GM19043 (cell line): ENCODE measurements around the gene UGT1A7.
"Not testable (repeated sequence)": the region's sequence is repeated elsewhere in the genome, so short reads cannot be mapped to it uniquely, and the experiment has no call there.

Experiments used
- ATAC-seq: cut with Tn5 transposase; IDR thresholded peaks from one replicate; pipeline ENCODE4 v1.9.1; 2021; ENCODE audit warnings: low read depth; ENCODE audit not compliant: unreplicated experiment

The UGT1A7 gene

GRCh38 chr2:233679196-233679595 lies 2.5 kb upstream of the UGT1A7 start:
- ATAC-seq, result no peak

GRCh38 chr2:233680361-233681045 lies 1.2 kb upstream of the UGT1A7 start:
- no peak for ATAC-seq

- ATAC-seq, result no peak
These were observed 2.9 kb downstream of the UGT1A7 start for GRCh38 chr2:233684640-233685039.

GRCh38 chr2:233686928-233687327 lies 5.2 kb downstream of the UGT1A7 start:
- ATAC-seq, result no peak

- ATAC-seq, result no peak
These were observed 6.6 kb downstream of the UGT1A7 start for GRCh38 chr2:233688341-233688740.

- no peak for ATAC-seq
These were observed 7.3 kb downstream of the UGT1A7 start for GRCh38 chr2:233689031-233689430.

GRCh38 chr2:233689501-233689900 lies 7.8 kb downstream of the UGT1A7 start:
- no peak for ATAC-seq

- no peak for ATAC-seq
These were observed 8.7 kb downstream of the UGT1A7 start for GRCh38 chr2:233690444-233690843.

GRCh38 chr2:233691443-233692433 lies 10.0 kb downstream of the UGT1A7 start:
- ATAC-seq, result no peak

- no peak for ATAC-seq
These were observed 10.9 kb downstream of the UGT1A7 start, which contains the start of gene UGT1A6 for GRCh38 chr2:233692648-233693047. Gene UGT1A6 (plus strand): TSS chr2:233692890. CDS start chr2:233693005, 115 bp downstream.

GRCh38 chr2:233693963-233694362 lies 12.3 kb downstream of the UGT1A7 start:
- ATAC-seq, result no peak

GRCh38 chr2:233698740-233699139 lies 17.0 kb downstream of the UGT1A7 start:
- no peak for ATAC-seq

GRCh38 chr2:233699424-233700027 lies 17.8 kb downstream of the UGT1A7 start:
- no peak for ATAC-seq

- no peak for ATAC-seq
These were observed 18.4 kb downstream of the UGT1A7 start for GRCh38 chr2:233700028-233700635.

GRCh38 chr2:233700842-233701241 lies 19.1 kb downstream of the UGT1A7 start:
- not testable (repeated sequence) for ATAC-seq

- ATAC-seq, result no peak
These were observed 20.5 kb downstream of the UGT1A7 start for GRCh38 chr2:233702238-233702637.

GRCh38 chr2:233705911-233706506 lies 24.3 kb downstream of the UGT1A7 start:
- ATAC-seq, result no peak

- no peak for ATAC-seq
These were observed 25.0 kb downstream of the UGT1A7 start for GRCh38 chr2:233706720-233707119.

GRCh38 chr2:233707940-233708644 lies 26.4 kb downstream of the UGT1A7 start:
- no peak for ATAC-seq

- no peak for ATAC-seq
These were observed 27.2 kb downstream of the UGT1A7 start for GRCh38 chr2:233708942-233709341.
